Myocyte (in vitro differentiated cells): ENCODE measurements around the gene ADAM17. TPM values are rescaled to one million over a fixed set of nuclear protein-coding genes. Genes with fewer than 3 reads are reported as not detected.
A peak's percentile ranks its signal among the peaks of the same experiment; 100 is the strongest.
"Not testable (repeated sequence)": the region's sequence is repeated elsewhere in the genome, so short reads cannot be mapped to it uniquely, and the experiment has no call there.

Source experiments
- DNase-seq: peaks from one replicate; pipeline ENCODE4 v3.0.0-alpha.2; 2012; ENCODE audit warnings: low read depth
- total RNA-seq: library from RNA; depleted of rRNA; stranded (reverse); fragments of >200 nt; gene quantifications from 2 replicates; pipeline ENCODE4 v1.2.3, GENCODE V29; 2014

Gene ADAM17
- total RNA-seq, 1 donor from 2014 or later = 64.9 TPM

DNA sequence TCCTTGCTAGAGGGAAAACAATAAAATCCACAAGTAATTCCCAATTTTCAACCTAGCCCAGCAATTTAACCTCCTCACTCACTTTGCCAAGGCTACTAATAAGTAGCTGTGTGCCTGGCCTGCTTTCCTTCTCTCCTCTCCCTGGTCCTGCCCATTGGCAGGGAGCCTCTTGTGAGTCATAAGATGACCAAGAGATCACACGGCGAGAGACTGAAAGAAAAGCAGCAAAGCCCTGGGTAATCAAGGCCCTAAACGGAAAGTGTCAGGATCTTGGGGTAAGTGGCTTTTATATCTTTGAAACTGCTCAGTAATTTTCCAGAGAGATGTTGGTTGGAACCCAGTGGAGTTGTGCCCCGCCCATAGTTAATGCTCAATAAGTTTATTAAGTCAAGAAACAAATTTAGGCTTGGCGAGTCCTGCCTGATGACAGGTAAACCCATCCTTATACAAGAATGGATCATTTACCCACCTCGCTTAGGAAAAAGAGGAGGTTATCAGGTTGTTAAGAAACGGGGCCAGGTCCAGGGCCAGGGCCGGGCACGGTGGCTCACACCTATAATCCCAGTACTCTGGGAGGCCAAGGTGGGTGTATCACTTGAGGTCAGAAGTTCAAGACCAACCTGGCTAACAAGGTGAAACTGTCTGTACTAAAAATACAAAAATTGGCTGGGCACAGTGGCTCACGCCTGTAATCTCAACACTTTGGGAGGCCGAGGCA, 10.0 kb upstream of the ADAM17 start:
- peak; percentile 94 for DNase-seq

DNA sequence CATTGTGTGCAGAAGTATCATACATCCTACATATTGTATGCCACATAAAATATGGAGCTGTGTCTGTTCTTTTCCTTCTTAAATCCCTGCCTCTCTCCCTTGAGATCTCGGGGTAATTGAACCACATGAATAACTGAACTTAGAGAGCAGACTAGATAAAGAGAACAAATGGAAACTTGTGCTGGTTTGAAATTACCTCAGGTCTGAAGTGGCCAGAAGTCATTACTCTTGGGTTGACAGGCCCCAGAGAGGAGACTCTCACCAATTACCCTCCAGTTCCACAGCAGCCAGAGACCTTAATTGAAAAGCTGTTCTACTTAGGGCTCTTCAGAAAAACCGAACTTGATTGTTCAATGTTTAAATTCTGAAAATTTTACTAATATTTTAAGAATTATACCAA, 5.0 kb upstream of the ADAM17 start:
- no peak for DNase-seq

DNA sequence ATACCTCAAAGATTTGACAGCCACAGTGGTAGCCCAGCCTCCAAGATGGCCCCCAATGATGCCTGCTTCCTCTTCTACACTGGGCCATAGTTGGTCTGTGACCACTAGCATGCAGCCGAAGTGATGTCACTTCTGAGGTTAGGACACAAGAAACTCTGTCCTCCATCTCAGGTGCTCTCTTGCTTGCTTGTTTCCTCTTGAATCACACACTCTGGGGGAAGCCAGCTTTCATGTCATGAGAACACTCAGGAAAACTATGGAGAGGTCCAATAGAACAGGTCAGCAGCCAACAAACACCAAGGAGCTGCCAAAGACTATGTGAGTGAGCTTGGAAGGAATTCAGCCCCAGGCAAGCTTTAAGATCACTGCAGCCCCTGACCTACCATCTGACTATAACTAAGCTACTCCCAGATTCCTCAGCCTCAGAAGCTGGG, 3.3 kb upstream of the ADAM17 start:
- peak; percentile 37 for DNase-seq

DNA sequence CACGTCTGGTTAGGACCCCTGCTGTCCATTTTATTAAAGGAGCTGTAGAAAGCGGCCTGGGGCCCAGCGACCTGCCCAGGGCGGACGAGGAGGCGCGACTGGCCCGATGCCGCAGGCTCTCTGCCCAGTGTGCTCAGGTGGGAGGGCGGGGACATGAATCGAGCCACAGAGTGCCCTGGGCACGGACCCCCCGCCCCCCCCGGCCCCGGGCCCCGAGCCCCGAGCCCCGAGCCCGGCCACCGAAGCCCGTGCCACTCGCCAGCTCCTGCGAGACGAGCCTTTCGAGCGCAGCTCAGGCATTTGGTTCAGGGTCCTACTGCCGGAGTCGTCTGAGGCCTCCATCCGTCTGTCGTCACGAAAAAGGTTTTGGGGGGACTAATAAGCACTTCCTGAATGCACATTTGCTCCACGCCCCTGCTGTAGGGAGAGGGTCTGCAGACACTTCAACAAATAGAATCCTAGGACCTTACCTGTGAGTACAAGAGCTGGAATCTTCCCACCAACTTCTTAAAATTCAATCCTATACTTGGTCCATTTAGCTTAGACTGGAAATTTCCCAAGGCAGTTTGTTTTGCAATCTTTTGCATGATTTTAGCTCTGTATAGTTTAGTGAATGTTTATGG, 602 bp upstream of the ADAM17 start:
- DNase-seq = no peak

DNA sequence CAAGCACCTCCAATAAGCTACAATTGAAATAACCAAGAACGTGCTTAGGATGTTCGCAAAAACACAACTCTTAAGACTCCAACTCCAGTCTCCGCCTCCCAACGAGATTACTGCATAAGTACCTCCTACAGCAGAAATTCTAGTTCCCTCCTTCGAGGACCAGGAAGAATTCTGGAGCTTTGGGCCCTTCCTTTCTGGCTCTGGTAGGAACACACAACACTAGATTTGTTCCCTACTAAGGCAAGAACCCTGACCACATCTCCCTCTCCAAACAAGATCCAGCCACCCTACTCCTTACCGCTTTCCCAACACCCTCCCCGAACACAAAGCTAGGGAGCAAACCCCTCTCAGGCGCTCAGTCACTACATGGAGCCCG, 721 bp downstream of the ADAM17 start:
- peak; percentile 74 for DNase-seq

DNA sequence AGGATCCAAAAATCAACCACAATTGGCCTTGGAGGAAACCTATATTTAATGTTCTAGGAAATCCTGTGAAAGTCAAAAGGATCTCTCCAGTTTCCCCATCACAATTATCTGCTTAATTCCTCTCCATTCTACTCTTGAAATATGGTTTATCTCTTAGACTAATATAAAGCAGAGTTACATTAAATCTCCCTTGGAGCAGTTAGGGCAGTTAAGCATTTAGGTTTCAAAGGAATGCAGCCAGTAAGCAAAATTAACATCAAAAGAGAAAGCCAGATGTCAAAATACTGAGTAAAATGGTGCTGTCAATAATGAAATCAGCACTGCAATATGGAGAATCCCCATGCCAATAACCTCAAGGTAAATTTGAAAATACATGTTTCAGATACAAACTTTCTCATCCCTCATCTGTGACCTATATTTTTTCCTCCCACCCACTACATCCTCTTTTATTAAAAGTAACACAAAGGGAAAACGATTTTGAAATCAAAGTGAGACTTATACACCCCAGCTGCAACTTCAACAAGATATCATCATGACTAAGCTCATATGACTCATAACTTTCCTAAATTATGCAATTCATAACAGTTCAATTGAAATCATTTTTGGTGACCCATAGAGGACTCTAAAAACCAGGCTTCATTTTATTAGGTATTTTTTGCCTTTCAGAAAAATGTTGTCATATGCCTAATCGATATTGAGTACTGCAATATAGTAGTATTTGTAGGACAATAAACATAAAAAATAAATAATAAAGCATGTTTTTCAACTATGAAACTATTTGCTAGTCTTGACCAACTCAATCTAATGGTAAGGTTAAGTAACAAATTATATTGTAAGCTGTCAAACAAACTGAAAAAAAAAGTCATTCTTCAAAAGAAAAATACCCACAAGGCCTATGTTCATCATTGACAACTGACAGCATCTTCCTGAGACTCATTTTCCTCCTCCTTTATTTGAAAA, 3.1 kb downstream of the ADAM17 start:
- peak; percentile 43 for DNase-seq

DNA sequence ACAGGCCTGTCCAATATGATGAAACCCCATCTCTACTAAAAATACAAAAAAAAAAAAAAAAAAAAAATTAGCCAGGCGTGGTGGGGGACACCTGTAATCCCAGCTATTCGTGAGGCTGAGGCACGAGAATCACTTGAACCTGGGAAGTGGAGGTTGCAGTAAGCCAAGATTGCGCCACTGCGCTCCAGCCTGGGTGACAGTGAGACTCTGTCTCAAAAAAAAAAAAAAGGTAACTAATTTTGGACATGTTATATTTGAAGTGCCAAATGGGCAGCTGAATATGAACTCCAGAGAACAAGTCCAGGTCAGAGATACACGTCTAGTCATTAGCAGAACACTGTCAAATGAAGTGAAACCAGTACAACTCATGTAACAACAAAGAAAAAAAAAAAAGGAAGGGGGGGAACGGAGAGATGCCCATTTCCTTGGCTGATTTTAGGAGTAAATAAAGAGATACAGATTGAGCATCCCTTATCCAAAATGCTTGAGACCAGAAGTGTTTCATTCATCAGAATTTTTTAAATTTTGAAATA, 4.7 kb downstream of the ADAM17 start:
- DNase-seq = not testable (repeated sequence)

DNA sequence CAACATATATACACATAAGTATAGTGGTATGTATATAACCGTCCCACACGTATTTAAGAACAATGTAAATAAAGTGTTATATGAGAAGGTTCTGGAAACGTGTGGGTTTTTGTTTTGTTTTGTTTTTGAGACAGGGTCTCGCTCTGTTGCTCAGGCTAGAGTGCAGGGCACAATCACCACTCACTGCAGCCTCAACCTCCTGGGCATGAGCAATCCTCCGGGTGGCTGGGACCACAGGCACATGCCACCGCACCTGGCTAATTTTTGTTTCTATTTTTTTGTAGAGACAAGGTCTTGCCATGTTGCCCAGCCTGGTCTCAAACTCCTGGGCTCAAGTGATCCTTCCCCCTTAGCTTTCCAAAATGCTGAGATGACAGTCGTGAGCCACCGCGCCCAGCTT, 6.2 kb downstream of the ADAM17 start:
- no peak for DNase-seq

DNA sequence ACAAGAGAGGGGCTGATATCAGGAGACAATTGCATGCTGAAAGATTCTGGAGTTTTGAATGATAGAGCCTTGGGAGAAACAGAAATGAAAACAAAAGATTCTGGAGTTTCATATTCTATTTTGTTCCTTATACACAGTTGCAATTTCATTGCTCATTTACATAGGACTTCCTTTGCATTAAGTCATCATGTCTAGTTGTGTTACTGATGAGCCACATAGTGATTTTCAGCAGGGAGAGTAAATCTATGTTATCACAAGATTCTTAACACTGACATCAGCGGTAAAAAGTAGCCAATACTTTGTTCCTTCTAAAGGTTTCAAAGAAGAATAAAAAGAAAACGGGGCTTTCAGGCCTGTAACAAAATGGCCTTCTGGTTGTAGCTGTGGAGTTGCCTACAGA, 7.1 kb downstream of the ADAM17 start:
- DNase-seq = no peak

DNA sequence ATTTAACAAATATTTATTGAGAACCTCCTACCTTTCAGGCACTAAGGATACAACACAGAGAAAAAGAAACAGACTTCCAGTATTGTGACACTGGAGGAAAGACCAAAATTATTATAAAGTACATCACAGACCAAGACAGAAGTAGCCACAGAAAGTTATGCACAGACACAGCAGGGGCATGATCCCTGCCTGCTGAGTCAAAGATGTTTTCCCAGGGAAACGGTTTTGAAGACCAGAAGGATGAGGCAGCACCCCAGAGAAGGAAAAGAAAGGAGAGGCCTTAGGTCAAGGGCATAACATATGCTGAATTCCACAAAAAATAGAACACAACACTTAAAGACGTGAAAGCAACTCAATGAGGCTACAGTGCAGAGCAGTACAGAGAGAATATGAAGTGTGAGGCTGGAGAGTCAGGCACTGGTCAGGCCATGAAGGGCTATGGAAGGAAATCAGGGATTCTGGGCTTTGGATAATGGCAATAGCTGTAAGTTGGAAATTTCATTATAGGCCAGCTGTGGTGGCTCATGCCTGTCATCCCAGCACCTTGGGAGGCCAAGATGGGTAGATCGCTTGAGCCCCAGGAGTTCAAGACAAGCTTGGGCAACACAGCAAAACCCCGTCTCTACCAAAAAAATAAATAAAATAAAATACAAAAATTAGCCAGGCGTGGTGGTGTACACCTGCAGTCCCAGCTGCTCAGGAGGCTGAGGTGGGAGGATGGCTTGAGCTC, 8.2 kb downstream of the ADAM17 start:
- DNase-seq = peak; percentile 53

DNA sequence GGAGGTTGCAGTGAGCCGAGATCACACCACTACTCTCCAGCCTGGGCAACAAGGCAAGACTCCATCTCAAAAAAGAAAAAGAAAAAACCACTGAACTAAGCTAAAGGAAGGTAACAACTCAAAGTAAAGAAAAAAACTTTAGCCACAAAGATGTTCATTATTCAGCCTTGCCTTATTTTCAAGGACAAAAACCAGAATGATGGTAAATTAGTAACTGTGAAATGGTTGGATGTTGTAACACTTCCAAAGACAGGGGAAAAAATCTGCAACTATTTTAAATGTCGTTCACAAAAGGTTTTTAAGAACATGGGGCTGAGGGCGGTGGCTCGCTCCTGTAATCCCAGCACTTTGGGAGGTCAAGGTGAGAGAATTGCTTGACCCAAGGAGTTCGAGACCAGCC, 10.1 kb downstream of the ADAM17 start:
- no peak for DNase-seq

DNA sequence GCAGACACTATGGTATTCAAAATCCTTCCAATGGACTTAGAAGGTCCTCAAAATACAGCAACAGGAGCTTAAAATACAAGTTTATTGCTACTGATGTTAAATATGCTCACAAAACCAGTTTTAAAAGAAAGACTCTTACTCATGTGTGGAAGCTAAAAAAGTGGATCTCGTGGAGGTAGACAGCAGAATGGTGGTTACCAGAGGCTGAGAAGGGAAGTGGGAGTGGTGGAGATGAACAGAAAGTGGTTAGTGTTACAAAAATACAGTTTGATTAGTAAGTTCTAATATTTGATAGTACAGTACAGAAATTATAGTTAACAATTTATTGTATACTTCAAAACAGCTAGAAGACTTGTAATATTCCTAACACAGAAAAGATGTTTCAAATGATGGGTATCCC, 12.1 kb downstream of the ADAM17 start:
- DNase-seq = no peak

DNA sequence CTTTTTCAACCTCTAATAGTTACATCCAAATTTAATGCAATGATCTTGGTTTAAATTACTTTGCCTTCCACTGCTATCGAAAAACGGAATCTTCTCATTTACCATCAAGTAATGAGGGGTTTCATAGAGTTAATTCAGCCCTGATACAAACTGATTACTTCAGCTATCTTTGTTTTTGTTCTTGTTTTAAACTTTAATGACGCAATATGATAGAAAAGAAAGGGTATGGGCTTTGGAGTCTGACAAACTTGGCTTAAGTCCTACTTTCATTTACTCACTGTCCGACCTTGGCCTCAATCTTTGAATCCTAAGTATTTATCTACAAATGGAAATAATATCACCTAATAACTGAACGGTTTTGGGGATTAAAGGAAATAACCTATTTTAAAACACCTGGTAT, 16.1 kb downstream of the ADAM17 start:
- DNase-seq = no peak

DNA sequence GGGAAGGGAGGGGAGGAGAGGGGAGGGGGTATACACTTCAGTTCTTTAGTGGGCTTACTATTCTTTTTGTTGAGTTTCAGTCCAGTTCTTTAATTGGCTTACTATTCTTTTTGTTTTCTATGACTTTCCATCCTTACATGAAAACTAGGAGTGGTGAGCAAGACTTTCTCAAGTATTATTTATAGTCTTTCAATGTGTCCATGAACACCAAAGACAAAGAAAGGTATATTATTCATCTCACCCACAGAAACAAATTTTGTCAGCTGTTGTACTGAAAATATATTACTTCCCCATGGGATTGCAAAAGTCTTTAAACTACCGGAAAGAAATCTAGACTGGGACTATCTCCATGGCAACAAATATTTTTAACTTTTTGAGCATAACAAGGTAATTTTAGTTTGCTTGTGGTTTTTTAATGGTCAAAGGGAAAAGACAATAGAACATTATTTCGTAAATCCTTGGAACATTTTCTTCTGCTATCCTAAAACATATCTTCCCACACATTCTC, 17.6 kb downstream of the ADAM17 start:
- DNase-seq = peak; percentile 91

DNA sequence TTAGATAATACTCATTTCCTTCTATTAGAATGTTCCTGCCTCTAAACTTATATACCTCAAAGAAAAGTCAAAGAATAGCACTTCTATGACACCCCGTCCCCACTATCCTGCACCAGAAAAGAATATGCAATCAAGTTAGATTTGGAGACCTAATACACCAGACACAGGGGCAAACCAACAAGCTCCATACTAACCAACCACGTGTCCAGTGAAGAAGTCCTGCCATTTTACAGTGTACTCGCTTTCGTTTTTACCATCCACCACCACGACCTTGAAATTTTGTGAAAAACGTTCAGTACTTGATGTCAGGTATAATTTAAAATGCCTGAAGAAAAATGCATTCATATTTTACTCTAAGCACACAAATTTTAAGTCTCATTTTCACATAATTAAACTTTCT, 19.1 kb downstream of the ADAM17 start:
- no peak for DNase-seq

DNA sequence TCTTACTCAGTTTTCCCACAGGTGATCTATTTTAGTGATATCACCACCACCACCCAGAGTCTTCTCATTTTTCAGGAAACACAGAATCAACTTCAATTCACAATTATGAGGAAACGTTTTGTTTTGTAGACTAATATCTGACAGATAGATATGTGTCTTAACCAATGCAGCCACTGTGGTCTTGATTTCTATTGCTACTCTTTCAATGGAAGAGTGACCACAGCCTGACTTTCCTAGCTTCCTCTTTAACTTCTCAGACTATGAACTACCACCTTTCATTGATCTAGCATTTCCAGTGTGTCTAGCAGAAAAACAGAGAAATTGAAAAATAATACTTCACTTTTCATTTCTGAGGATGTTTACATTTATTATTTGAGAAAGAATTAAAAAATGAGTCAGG, 20.5 kb downstream of the ADAM17 start:
- no peak for DNase-seq

DNA sequence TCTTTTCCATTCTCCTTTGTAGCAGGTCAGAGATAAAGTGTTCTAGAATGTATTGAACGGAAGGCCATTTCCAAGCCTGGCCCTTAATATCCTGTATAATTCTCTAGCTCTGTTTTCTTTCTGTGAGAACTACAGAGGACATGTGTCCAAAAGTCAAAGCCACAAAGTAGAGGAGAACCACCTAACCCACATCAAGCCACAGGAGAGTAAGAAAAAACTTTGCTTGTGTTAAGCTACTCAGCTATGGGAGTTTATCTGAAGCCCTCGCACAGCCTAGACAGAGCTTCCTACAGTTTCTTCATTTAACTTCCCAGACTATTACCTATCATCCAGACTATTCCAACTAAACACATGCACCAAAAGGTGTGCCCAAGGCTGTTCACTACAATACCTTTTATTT, 22.0 kb downstream of the ADAM17 start:
- peak; percentile 72 for DNase-seq

DNA sequence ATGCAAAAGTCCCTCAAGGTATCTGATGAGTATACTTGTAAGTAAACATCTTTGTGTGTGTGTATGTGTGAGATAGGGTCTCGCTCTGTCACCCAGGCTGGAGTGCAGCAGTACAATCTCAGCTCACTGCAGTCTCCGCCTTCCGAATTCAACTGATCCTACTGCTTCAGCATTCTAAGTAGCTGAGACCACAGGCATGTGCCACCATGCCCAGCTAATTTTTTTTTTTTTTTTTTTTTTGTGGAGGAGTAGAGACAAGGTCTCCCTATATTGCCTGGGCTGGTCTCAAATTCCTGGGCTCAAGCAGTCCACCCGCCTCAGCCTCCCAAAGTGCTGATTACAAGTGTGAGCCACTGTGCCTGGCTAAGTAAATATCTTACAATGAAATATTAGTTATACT, 23.2 kb downstream of the ADAM17 start:
- DNase-seq = peak; percentile 73

DNA sequence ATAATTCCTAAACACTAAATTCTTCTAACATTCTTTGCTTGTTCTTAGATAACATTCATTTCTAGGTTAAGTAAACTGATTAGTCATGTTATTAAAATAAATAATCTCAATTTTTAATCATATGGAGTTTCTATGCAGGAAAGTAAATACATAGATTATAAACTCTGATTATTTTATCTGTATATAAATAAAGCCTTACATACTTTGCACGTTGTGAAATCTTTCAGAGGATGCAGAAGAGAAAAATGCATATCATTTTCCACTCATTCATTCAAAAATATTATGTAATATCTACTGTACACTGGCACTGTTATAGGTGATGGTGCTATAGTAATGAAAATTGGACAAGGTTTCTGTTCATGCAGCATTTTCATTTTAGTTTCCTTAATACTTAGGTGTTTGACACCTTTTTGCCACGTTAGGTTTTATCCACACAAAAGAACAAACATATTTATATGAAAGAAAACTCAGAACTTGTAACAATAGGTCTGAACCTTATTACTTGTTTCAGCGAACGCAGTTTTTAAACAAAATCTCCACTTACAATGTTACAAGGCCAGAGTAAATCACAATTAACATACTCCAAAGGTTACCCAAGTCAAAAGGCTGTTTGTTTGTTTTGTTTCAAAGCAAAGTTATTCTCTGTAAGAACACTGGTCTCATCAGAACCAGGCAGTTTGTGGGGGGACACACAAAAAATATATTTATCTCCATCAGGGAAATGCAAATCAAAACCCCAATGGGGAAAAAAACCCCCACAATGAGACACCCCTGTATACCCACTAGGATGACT, 27.4 kb downstream of the ADAM17 start:
- no peak for DNase-seq

DNA sequence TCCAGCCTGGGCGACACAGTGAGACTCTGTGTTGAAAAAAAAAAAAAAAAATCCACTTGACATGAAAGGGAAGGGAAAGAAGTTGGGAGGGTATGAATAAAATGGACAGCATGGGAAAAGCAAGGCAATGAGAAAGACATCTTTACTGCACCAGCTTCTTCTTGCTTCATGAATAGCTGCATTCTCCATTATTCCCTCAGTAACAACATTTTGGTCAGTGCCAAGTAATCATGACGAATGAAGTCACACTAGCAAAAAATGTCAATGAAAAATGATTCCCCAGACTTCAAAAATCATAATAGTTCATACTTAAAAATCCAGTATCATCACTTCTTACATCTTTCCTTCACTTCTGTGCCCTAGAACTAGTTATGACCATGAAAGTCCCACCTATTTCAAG, 30.4 kb downstream of the ADAM17 start:
- DNase-seq = no peak
